GM12878 (cell line): ENCODE measurements around the gene DOK1. TPM values are rescaled to one million over a fixed set of nuclear protein-coding genes. Genes with fewer than 3 reads are reported as not detected.

Experiments used
- ATAC-seq: fragments of 200-7000 bp; cut with Tn5 transposase; 3 replicates; pipeline ENCODE4 v1.9.1; 2020; ENCODE audit warnings: mild to moderate bottlenecking, moderate library complexity
- BruUV-seq: library from RNA; stranded (reverse); fragments of 400-500 nt; replicated peaks from 2 replicates; lab custom pipeline; 2021; lab: Mats Ljungman, UMichigan
- CTCF ChIA-PET: fragments of 300-600 bp; sonication (Branson Sonifier 250); formaldehyde crosslinking; extraction: SDS; loops from one replicate; lab custom pipeline; 2021; ENCODE audit warnings: inconsistent platforms; lab: Yijun Ruan, JAX
- POLR2A ChIA-PET: fragments of 350-600 bp; formaldehyde crosslinking; extraction: SDS; loops from one replicate; lab custom pipeline; 2021; ENCODE audit warnings: inconsistent platforms; lab: Charles Lee
- RAD21 ChIA-PET: fragments of 300-600 bp; sonication (Branson Sonifier 250); formaldehyde crosslinking; loops from one replicate; lab custom pipeline; 2023; ENCODE audit warnings: antibody characterized with exemption; ENCODE audit not compliant: unreplicated experiment; lab: Charles Lee
- SMC1A ChIA-PET: fragments of 300-600 bp; sonication (Branson Sonifier 250); formaldehyde crosslinking; loops from one replicate; lab custom pipeline; 2023; ENCODE audit not compliant: unreplicated experiment, uncharacterized antibody; lab: Charles Lee
- DNase-seq: peaks from one replicate; pipeline ENCODE4 v3.0.0-alpha.2; 2011; ENCODE audit warnings: low read depth, low spot score
- FAIRE-seq: peaks from 3 replicates; lab custom pipeline; 2011; peaks lifted over from hg19 to GRCh38; lab: Jason Lieb, UNC
- H2AFZ ChIP-seq: 2 replicates; pipeline ENCODE4 v1.6.0; 2011; ENCODE audit warnings: low read depth, low read length, control low read depth; ENCODE audit not compliant: control insufficient read depth
- H3K27ac ChIP-seq: 2 replicates; pipeline ENCODE4 v1.5.1; 2011; ENCODE audit warnings: control low read depth; ENCODE audit not compliant: control insufficient read depth, insufficient read depth
- H3K27me3 ChIP-seq, 2 experiments: replicated peaks in 1 of 2; 2 replicates each; pipeline versions ENCODE4 v1.6.0 to v1.6.1; 2011; ENCODE audit warnings: low read length in 1 of 2; ENCODE audit not compliant: control insufficient read depth in 2 of 2, insufficient read depth in 2 of 2
- H3K36me3 ChIP-seq, 2 experiments: 2 replicates each; pipeline ENCODE4 v1.5.1; 2011; ENCODE audit warnings: low read length in 1 of 2; ENCODE audit not compliant: control insufficient read depth in 2 of 2, insufficient read depth in 2 of 2
- H3K4me1 ChIP-seq: 2 replicates; pipeline ENCODE4 v1.6.1; 2011; ENCODE audit warnings: mild to moderate bottlenecking, low read length, moderate library complexity, mixed read lengths; ENCODE audit not compliant: control insufficient read depth, insufficient read depth
- H3K4me2 ChIP-seq: 2 replicates; pipeline ENCODE4 v1.6.0; 2011; ENCODE audit warnings: control low read depth; ENCODE audit not compliant: control insufficient read depth, insufficient read depth
- H3K4me3 ChIP-seq: fragments of 200-600 bp; sonication (generic); 2 replicates; pipeline ENCODE4 v1.5.1; 2016
- H3K79me2 ChIP-seq: 2 replicates; pipeline ENCODE4 v1.6.0; 2011; ENCODE audit warnings: low read length; ENCODE audit not compliant: control insufficient read depth, insufficient read depth
- H3K9ac ChIP-seq: 2 replicates; pipeline ENCODE4 v1.8.0; 2011; ENCODE audit warnings: low read length, control low read depth, mixed read lengths; ENCODE audit not compliant: control insufficient read depth, insufficient read depth
- H3K9me3 ChIP-seq: replicated peaks from 3 replicates; pipeline ENCODE4 v1.5.1; 2011; ENCODE audit warnings: mild to moderate bottlenecking, low read length; ENCODE audit not compliant: control insufficient read depth, insufficient read depth
- H4K20me1 ChIP-seq: 2 replicates; pipeline ENCODE4 v1.6.0; 2011; ENCODE audit not compliant: control insufficient read depth, insufficient read depth
- BACH1 ChIP-seq: fragments of 450-650 bp; IDR thresholded peaks from 2 replicates; pipeline ENCODE4 v1.6.1; 2017; ENCODE audit warnings: mild to moderate bottlenecking, borderline replicate concordance
- E2F4 ChIP-seq: IDR thresholded peaks from 2 replicates; pipeline ENCODE4 v1.6.1; 2012; ENCODE audit warnings: low read depth, low read length, improper control_type of control experiment
- EGR1 ChIP-seq, 2 experiments: IDR thresholded peaks; 1 replicate in 1 of 2; 2 replicates in 1 of 2; pipeline ENCODE4 v1.6.1; 2011 to 2012; ENCODE audit warnings: low read depth in 2 of 2, low read length in 2 of 2, borderline replicate concordance in 1 of 2, mild to moderate bottlenecking in 1 of 2, moderate library complexity in 1 of 2
- EP300 ChIP-seq, 2 experiments: fragments of 150-350 bp in 1 of 2; IDR thresholded peaks; 2 replicates each; pipeline ENCODE4 v1.6.1; 2011 to 2012; ENCODE audit warnings: low read depth in 2 of 2, low read length in 2 of 2, borderline replicate concordance in 1 of 2, improper control_type of control experiment in 1 of 2, inconsistent platforms in 1 of 2; ENCODE audit not compliant: control insufficient read depth in 1 of 2
- FOXK2 ChIP-seq: fragments of 450-650 bp; IDR thresholded peaks from 2 replicates; pipeline ENCODE4 v1.6.1; 2017; ENCODE audit warnings: mild to moderate bottlenecking, moderate library complexity
- HDAC2 ChIP-seq: fragments of 200-600 bp; sonication (generic); IDR thresholded peaks from 2 replicates; pipeline ENCODE4 v1.6.1; 2017
- KLF5 ChIP-seq: fragments of 450-650 bp; IDR thresholded peaks from 2 replicates; pipeline ENCODE4 v1.6.1; 2014; ENCODE audit warnings: mild to moderate bottlenecking; ENCODE audit not compliant: partially characterized antibody
- MTA3 ChIP-seq: IDR thresholded peaks from 2 replicates; pipeline ENCODE4 v1.6.1; 2012; ENCODE audit warnings: low read length, inconsistent platforms, borderline replicate concordance
- PBX3 ChIP-seq: IDR thresholded peaks from 2 replicates; pipeline ENCODE4 v1.6.1; 2011; ENCODE audit warnings: mild to moderate bottlenecking, low read depth, low read length, moderate library complexity; ENCODE audit not compliant: insufficient replicate concordance
- SIN3A ChIP-seq: IDR thresholded peaks from 2 replicates; pipeline ENCODE4 v1.6.1; 2012; ENCODE audit warnings: low read depth, low read length, improper control_type of control experiment
- SMAD5 ChIP-seq: IDR thresholded peaks from 2 replicates; pipeline ENCODE4 v1.6.1; 2016; ENCODE audit warnings: antibody characterized with exemption, low read depth
- SPI1 ChIP-seq: IDR thresholded peaks from 2 replicates; pipeline ENCODE4 v1.6.1; 2011; ENCODE audit warnings: low read depth, mild to moderate bottlenecking, low read length, moderate library complexity, borderline replicate concordance; ENCODE audit not compliant: insufficient read depth
- SREBF2 ChIP-seq: IDR thresholded peaks from 2 replicates; pipeline ENCODE4 v1.6.1; 2012; ENCODE audit warnings: mild to moderate bottlenecking, low read length
- TCF12 ChIP-seq: IDR thresholded peaks from 2 replicates; pipeline ENCODE4 v1.6.1; 2011; ENCODE audit warnings: low read depth, mild to moderate bottlenecking, low read length
- WGBS: methylation state at CpG from one replicate; pipeline ENCODE4 v1.1.6; 2016; ENCODE audit warnings: low lambda C conversion rate; ENCODE audit not compliant: insufficient replicate concordance, insufficient coverage; ENCODE audit errors: missing lambda C conversion rate; 5-methylcytosine and 5-hydroxymethylcytosine counted together
- in situ Hi-C: fragments of 300-500 bp; cut with MboI; formaldehyde crosslinking; loops from 9 replicates; pipeline ENCODE4 v1.14.3; 2018; ENCODE audit warnings: mixed read lengths
- intact Hi-C: fragments of 100-400 bp; cut with micrococcal nuclease; formaldehyde crosslinking; loops from one replicate; pipeline ENCODE4 v1.14.2; 2022; ENCODE audit not compliant: unreplicated experiment
- polyA plus RNA-seq, 11 experiments: library from polyadenylated mRNA; depleted of rRNA in 4 of 11; unstranded in 6 of 11; stranded (reverse) in 5 of 11; fragments of >200 nt; fragmentation: Nextera tagmentation in 4 of 11; fragmentation: Illumina TruSeq in 1 of 11; extraction: Ambion mirVana in 4 of 11; extraction: Trizol in 1 of 11; gene quantifications; 1 replicate in 1 of 11; 2 replicates in 10 of 11; pipeline versions ENCODE4 v1.2.1 to v1.2.3, GENCODE V29; 2011 to 2016; ENCODE audit warnings: inconsistent platforms in 2 of 11, missing spikeins in 2 of 11, low read depth in 1 of 11
- total RNA-seq, 4 experiments: library from RNA; depleted of rRNA in 3 of 4; stranded (reverse); fragments of >200 nt in 3 of 4; fragmentation: Illumina TruSeq in 1 of 4; extraction: Trizol in 1 of 4; gene quantifications; 2 replicates each; pipeline versions ENCODE4 v1.2.1 to v1.2.3, GENCODE V29; 2013 to 2021
- TF ChIP-seq, protein P1 (sequence below): fragments of 150-350 bp; IDR thresholded peaks from 2 replicates; pipeline ENCODE4 v1.6.1; 2016; ENCODE audit warnings: low read depth, low read length

Gene DOK1
- total and polyA plus RNA-seq, 10 of the 15 experiments (the other 5 are each of a cell fraction or from before 2014, with no cell fraction given): 1.4 to 104 (median 59.7) TPM

DNA sequence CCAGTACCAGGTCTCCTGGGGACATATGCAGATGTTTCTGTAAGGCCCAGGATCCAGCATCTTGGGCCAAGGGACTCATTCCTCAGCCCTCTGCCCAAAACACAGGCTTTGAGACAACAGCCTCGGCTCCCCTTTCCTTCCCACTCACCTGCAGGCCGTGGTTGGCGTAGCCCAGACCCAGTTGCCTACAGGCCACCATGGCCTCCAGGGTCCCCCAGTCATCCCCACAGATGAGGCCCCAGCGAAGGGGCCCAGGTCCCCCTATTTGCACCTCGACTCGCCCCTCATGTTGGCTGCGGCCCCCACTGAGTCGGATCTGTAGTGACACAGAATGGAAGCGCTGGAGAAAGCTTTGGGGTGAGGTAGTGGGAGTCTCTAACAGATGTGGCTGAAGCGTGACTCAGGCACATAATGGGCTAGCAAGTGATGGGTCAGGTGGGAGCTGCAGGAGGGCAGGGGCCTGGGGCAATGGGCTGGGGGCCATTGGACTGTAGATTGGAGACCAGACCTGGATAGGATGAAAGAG, 19.0 kb upstream of the DOK1 start:
- Histone ChIP-seq H3K27ac (no peak overlapping the region), H3K4me3 (no peak overlapping the region), H3K9ac (no peak overlapping the region), H3K9me3 (no peaks in the 10 kb centered on the region), H3K79me2 (peaks cover 16% of the 10 kb centered on the region), H4K20me1 (no peaks in the 10 kb centered on the region), H3K4me2 (no peak overlapping the region), H2AFZ (no peak overlapping the region), H3K36me3 (peaks cover 8 to 26% of the 10 kb centered on the region in 2 experiments), H3K27me3 (no peaks in the 10 kb centered on the region), H3K4me1 (peaks cover 28% of the 10 kb centered on the region)
- in situ Hi-C loops: no loop called here
- FAIRE-seq (no peak), DNase-seq (no peak), ATAC-seq (no peak)
- CTCF ChIA-PET: interaction anchor here (1.0 to 10.4 kb wide), 2 partner anchors 30 to 49 kb away, joined by 3 to 135 read pairs; partner anchors contain the start of gene PCGF1
- 78% methylated on average over 10 of the region's 10 CpGs for WGBS
- TF ChIP-seq, protein P1, sequence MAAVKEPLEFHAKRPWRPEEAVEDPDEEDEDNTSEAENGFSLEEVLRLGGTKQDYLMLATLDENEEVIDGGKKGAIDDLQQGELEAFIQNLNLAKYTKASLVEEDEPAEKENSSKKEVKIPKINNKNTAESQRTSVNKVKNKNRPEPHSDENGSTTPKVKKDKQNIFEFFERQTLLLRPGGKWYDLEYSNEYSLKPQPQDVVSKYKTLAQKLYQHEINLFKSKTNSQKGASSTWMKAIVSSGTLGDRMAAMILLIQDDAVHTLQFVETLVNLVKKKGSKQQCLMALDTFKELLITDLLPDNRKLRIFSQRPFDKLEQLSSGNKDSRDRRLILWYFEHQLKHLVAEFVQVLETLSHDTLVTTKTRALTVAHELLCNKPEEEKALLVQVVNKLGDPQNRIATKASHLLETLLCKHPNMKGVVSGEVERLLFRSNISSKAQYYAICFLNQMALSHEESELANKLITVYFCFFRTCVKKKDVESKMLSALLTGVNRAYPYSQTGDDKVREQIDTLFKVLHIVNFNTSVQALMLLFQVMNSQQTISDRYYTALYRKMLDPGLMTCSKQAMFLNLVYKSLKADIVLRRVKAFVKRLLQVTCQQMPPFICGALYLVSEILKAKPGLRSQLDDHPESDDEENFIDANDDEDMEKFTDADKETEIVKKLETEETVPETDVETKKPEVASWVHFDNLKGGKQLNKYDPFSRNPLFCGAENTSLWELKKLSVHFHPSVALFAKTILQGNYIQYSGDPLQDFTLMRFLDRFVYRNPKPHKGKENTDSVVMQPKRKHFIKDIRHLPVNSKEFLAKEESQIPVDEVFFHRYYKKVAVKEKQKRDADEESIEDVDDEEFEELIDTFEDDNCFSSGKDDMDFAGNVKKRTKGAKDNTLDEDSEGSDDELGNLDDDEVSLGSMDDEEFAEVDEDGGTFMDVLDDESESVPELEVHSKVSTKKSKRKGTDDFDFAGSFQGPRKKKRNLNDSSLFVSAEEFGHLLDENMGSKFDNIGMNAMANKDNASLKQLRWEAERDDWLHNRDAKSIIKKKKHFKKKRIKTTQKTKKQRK: no peak
- TF ChIP-seq HDAC2 (no peak), SIN3A (no peak), BACH1 (no peak), TCF12 (no peak), EP300 (IDR thresholded peaks at IDR 0.05; ENCODE audit: borderline replicate concordance in 1 of 2, control insufficient read depth in 1 of 2, low read depth in 2 of 2, low read length in 2 of 2) (no peak), FOXK2 (no peak), PBX3 (no peak), EGR1 (IDR thresholded peaks at IDR 0.05; ENCODE audit: borderline replicate concordance in 1 of 2, low read depth in 2 of 2, low read length in 2 of 2) (no peak), SPI1 (no peak), MTA3 (no peak), E2F4 (no peak), SREBF2 (no peak), SMAD5 (no peak), KLF5 (no peak)
- SMC1A ChIA-PET: interaction anchor here (9.9 kb wide), 1 partner anchor 51 kb away, joined by 208 read pairs; no protein-coding TSS in a partner anchor
- RAD21 ChIA-PET: no interaction called here
- POLR2A ChIA-PET: no interaction called here
- intact Hi-C loops: no loop called here
- BruUV-seq: no TSS peak
